RWPE1 (cell line): ENCODE measurements around the gene IRAK4.
"Not testable (repeated sequence)": the region's sequence is repeated elsewhere in the genome, so short reads cannot be mapped to it uniquely, and the experiment has no call there.

Experiments
- CTCF ChIA-PET: fragments of 350-600 bp; sonication (Branson Sonifier 250); formaldehyde crosslinking; extraction: SDS; loops from one replicate; lab custom pipeline; 2021; lab: Yijun Ruan, JAX
- POLR2A ChIA-PET: fragments of 400-600 bp; formaldehyde crosslinking; extraction: SDS; loops from one replicate; lab custom pipeline; 2020; ENCODE audit warnings: antibody characterized with exemption; ENCODE audit not compliant: low non-redundant PET; lab: Yijun Ruan, JAX
- DNase-seq: peaks from one replicate; pipeline ENCODE4 v3.0.0; 2012; ENCODE audit warnings: low spot score
- H3K27ac ChIP-seq: fragments of 450-650 bp; 2 replicates; pipeline ENCODE4 v1.5.1; 2017
- CTCF ChIP-seq: fragments of 450-650 bp; conservative IDR thresholded peaks from 2 replicates; pipeline ENCODE4 v1.5.1; 2017; ENCODE audit warnings: low read depth, mild to moderate bottlenecking

Gene IRAK4

GRCh38 chr12:43744826-43745225, 13.9 kb upstream of the IRAK4 start:
- no peak for TF ChIP-seq CTCF
- POLR2A ChIA-PET: no interaction called here
- no peak for DNase-seq
- CTCF ChIA-PET: no interaction called here
- no peak overlapping the region for H3K27ac ChIP-seq

GRCh38 chr12:43749016-43749415, 9.7 kb upstream of the IRAK4 start:
- DNase-seq: no peak
- TF ChIP-seq CTCF: no peak
- ChIA-PET CTCF (no interaction called here), POLR2A (no interaction called here)
- no peak overlapping the region for H3K27ac ChIP-seq

GRCh38 chr12:43750814-43751213, 7.9 kb upstream of the IRAK4 start:
- CTCF ChIA-PET: no interaction called here
- no peak for TF ChIP-seq CTCF

GRCh38 chr12:43751360-43751759, 7.4 kb upstream of the IRAK4 start:
- H3K27ac ChIP-seq, POLR2A ChIA-PET, CTCF ChIA-PET, DNase-seq: not testable (repeated sequence)

More at GRCh38 chr12:43750814-43751213, 7.9 kb upstream of the IRAK4 start:
- DNase-seq: no peak
- no peak overlapping the region for H3K27ac ChIP-seq
- POLR2A ChIA-PET: no interaction called here

GRCh38 chr12:43754015-43754414, 4.7 kb upstream of the IRAK4 start:
- POLR2A ChIA-PET: no interaction called here

GRCh38 chr12:43758247-43758727, 464 bp upstream of the IRAK4 start:
- H3K27ac ChIP-seq: peak overlapping the region; percentile 89
- ChIA-PET CTCF (interaction anchor here (0.8 to 2.2 kb wide), 2 partner anchors 126 to 128 kb away, joined by 6 read pairs; no protein-coding TSS in a partner anchor), POLR2A (no interaction called here)
- TF ChIP-seq CTCF: no peak
- DNase-seq: peak; percentile 55

More at GRCh38 chr12:43754015-43754414, 4.7 kb upstream of the IRAK4 start:
- TF ChIP-seq CTCF: no peak
- DNase-seq: no peak
- CTCF ChIA-PET: no interaction called here
- no peak overlapping the region for H3K27ac ChIP-seq

GRCh38 chr12:43760396-43760795, 1.6 kb downstream of the IRAK4 start:
- ChIA-PET POLR2A (no interaction called here), CTCF (interaction anchor here (0.6 to 2.2 kb wide), 3 partner anchors 123 to 1102 kb away, joined by 3 to 6 read pairs (median 3); no protein-coding TSS in a partner anchor)
- TF ChIP-seq CTCF: no peak
- H3K27ac ChIP-seq: no peak overlapping the region
- DNase-seq: no peak
